GM21526 (cell line): Measurements from ENCODE around the gene TSPAN9.

Experiments
- ATAC-seq: cut with Tn5 transposase; IDR thresholded peaks from one replicate; pipeline ENCODE4 v1.9.1; 2021; ENCODE audit warnings: moderate library complexity; ENCODE audit not compliant: unreplicated experiment, low FRiP score

Gene TSPAN9

GRCh38 chr12:3097186-3097804, 20.1 kb downstream of the TSPAN9 start:
- no peak for ATAC-seq

- no peak for ATAC-seq
These were observed 20.7 kb downstream of the TSPAN9 start for GRCh38 chr12:3097836-3098235.

- no peak for ATAC-seq
These were observed 21.3 kb downstream of the TSPAN9 start for GRCh38 chr12:3098436-3098835.

GRCh38 chr12:3099146-3099545, 22.0 kb downstream of the TSPAN9 start:
- ATAC-seq = no peak

GRCh38 chr12:3101309-3102024, 24.3 kb downstream of the TSPAN9 start:
- no peak for ATAC-seq

GRCh38 chr12:3102771-3103410, 25.7 kb downstream of the TSPAN9 start:
- ATAC-seq = no peak

- no peak for ATAC-seq
These were observed 26.6 kb downstream of the TSPAN9 start for GRCh38 chr12:3103806-3104205.

- ATAC-seq = no peak
These were observed 28.7 kb downstream of the TSPAN9 start for GRCh38 chr12:3105690-3106479.

- ATAC-seq = no peak
These were observed 29.4 kb downstream of the TSPAN9 start for GRCh38 chr12:3106579-3106978.

- ATAC-seq = no peak
These were observed 29.9 kb downstream of the TSPAN9 start for GRCh38 chr12:3107071-3107583.

GRCh38 chr12:3107954-3108353, 30.8 kb downstream of the TSPAN9 start:
- no peak for ATAC-seq

- no peak for ATAC-seq
These were observed 33.4 kb downstream of the TSPAN9 start for GRCh38 chr12:3110578-3110977.

- ATAC-seq = no peak
These were observed 36.6 kb downstream of the TSPAN9 start for GRCh38 chr12:3113671-3114325.

GRCh38 chr12:3114671-3115070, 37.5 kb downstream of the TSPAN9 start:
- ATAC-seq = no peak

GRCh38 chr12:3115078-3115477, 37.9 kb downstream of the TSPAN9 start:
- ATAC-seq = no peak

- no peak for ATAC-seq
These were observed 39.1 kb downstream of the TSPAN9 start for GRCh38 chr12:3116106-3116844.

- no peak for ATAC-seq
These were observed 40.0 kb downstream of the TSPAN9 start for GRCh38 chr12:3117144-3117581.

GRCh38 chr12:3117591-3118015, 40.4 kb downstream of the TSPAN9 start:
- ATAC-seq = no peak

- no peak for ATAC-seq
These were observed 42.1 kb downstream of the TSPAN9 start for GRCh38 chr12:3119192-3119755.
